ENCODE results near the gene SDK2. TPM values are rescaled to one million over a fixed set of nuclear protein-coding genes. Genes with fewer than 3 reads are reported as not detected.
A peak's percentile ranks its signal among the peaks of the same experiment; 100 is the strongest.

SDK2 gene
- polyA plus RNA-seq, 2 of the 4 experiments (the other 2 are of a cell fraction) = 0.36 to 0.57 TPM

GRCh38 chr17:73284906-73285602, 359.2 kb downstream of the SDK2 start:
- H3K27ac ChIP-seq = peak overlapping the region in 1 of 2 experiments; percentile 46; a peak in 2 of 6 replicates
- H3K4me1 ChIP-seq = peaks cover 42% of the 10 kb centered on the region
- TF ChIP-seq MAZ (IDR thresholded peaks at IDR 0.05; ENCODE audit: borderline replicate concordance, low read depth, low read length) (no peak), HOXB13 (CRISPR knock-in tag; IDR thresholded peaks at IDR 0.05; ENCODE audit: low read depth) (no peak), ZFP36 (IDR thresholded peaks at IDR 0.05; ENCODE audit: borderline replicate concordance, partially characterized antibody) (no peak), RARB (CRISPR knock-in tag; IDR thresholded peaks at IDR 0.05) (no peak), SMC3 (IDR thresholded peaks at IDR 0.05) (no peak), HOXA7 (CRISPR knock-in tag; IDR thresholded peaks at IDR 0.05) (no peak), NPAS2 (CRISPR knock-in tag; IDR thresholded peaks at IDR 0.05; ENCODE audit: borderline replicate concordance) (no peak), MYC (IDR thresholded peaks at IDR 0.05; ENCODE audit: borderline replicate concordance, low read length) (no peak), FOSB (CRISPR knock-in tag; IDR thresholded peaks at IDR 0.05) (no peak), GATA3 (IDR thresholded peaks at IDR 0.05; ENCODE audit: borderline replicate concordance) (no peak), TP53 (CRISPR knock-in tag; IDR thresholded peaks at IDR 0.05) (no peak), RFX5 (IDR thresholded peaks at IDR 0.05) (no peak)
- ChIA-PET POLR2A (interaction anchor here (0.6 kb wide), 1 partner anchor 26 kb away, joined by 3 read pairs; no protein-coding TSS in a partner anchor), CTCF (interaction anchor here (0.6 to 9.1 kb wide), 5 partner anchors 15 to 85 kb away, joined by 3 to 72 read pairs (median 5); no protein-coding TSS in a partner anchor)
- FAIRE-seq (no peak), ATAC-seq (no peak), DNase-seq (ENCODE audit: low read depth in 1 of 2, low spot score in 1 of 2) (no peak)
- no peak overlapping the region for H3K4me2 ChIP-seq
- no peak overlapping the region for H3K4me3 ChIP-seq
- H3K9me3 ChIP-seq = no peaks in the 10 kb centered on the region
- WGBS (ENCODE audit: missing lambda C conversion rate) = 86% methylated on average over 17 of the region's 20 CpGs

Measured in A549 (cell line).